ENCODE data around the gene WDR33. TPM values are rescaled to one million over a fixed set of nuclear protein-coding genes. Genes with fewer than 3 reads are reported as not detected.
"Not testable (repeated sequence)": the region's sequence is repeated elsewhere in the genome, so short reads cannot be mapped to it uniquely, and the experiment has no call there.

The WDR33 gene
- total RNA-seq, 1 donor from 2014 or later, result 31.3 TPM

- no peaks in the 10 kb centered on the region for H3K36me3 ChIP-seq (ENCODE audit: control insufficient read depth, insufficient read depth, low read length)
- no peak for FAIRE-seq
- no peak for DNase-seq (ENCODE audit: low read depth)
- H3K4me3 ChIP-seq (ENCODE audit: low read depth, low read length), result no peak overlapping the region
- no peak for TF ChIP-seq CTCF (IDR thresholded peaks at IDR 0.05; ENCODE audit: insufficient read depth, low read length, severe bottlenecking)
- no peaks in the 10 kb centered on the region for H3K27me3 ChIP-seq (ENCODE audit: control insufficient read depth, insufficient read depth, low read length)
Measured at GRCh38 chr2:127776122-127776780, 34.7 kb downstream of the WDR33 start.

- no peak overlapping the region for H3K4me3 ChIP-seq (ENCODE audit: low read depth, low read length)
- no peak for FAIRE-seq
- DNase-seq (ENCODE audit: low read depth), result peak; percentile 84
- H3K27me3 ChIP-seq (ENCODE audit: control insufficient read depth, insufficient read depth, low read length), result no peaks in the 10 kb centered on the region
- H3K36me3 ChIP-seq (ENCODE audit: control insufficient read depth, insufficient read depth, low read length), result peaks cover 2% of the 10 kb centered on the region
- no peak for TF ChIP-seq CTCF (IDR thresholded peaks at IDR 0.05; ENCODE audit: insufficient read depth, low read length, severe bottlenecking)
Measured at GRCh38 chr2:127771756-127772155, 39.2 kb downstream of the WDR33 start.

- H3K4me3 ChIP-seq (ENCODE audit: low read depth, low read length), result no peak overlapping the region
- FAIRE-seq, result no peak
- no peak for TF ChIP-seq CTCF (IDR thresholded peaks at IDR 0.05; ENCODE audit: insufficient read depth, low read length, severe bottlenecking)
- H3K27me3 ChIP-seq (ENCODE audit: control insufficient read depth, insufficient read depth, low read length), result no peaks in the 10 kb centered on the region
- H3K36me3 ChIP-seq (ENCODE audit: control insufficient read depth, insufficient read depth, low read length), result peaks cover 2% of the 10 kb centered on the region
- DNase-seq (ENCODE audit: low read depth), result peak; percentile 97
Measured at GRCh38 chr2:127770973-127771735, 39.8 kb downstream of the WDR33 start.

- H3K27me3 ChIP-seq (ENCODE audit: control insufficient read depth, insufficient read depth, low read length); H3K36me3 ChIP-seq (ENCODE audit: control insufficient read depth, insufficient read depth, low read length); FAIRE-seq: not testable (repeated sequence)
Measured at GRCh38 chr2:127770534-127770933, 40.4 kb downstream of the WDR33 start.

GRCh38 chr2:127769587-127769986 lies 41.4 kb downstream of the WDR33 start:
- H3K4me3 ChIP-seq (ENCODE audit: low read depth, low read length), result no peak overlapping the region
- FAIRE-seq (no peak), DNase-seq (ENCODE audit: low read depth) (no peak)
- H3K27me3 ChIP-seq (ENCODE audit: control insufficient read depth, insufficient read depth, low read length), result no peaks in the 10 kb centered on the region
- no peak for TF ChIP-seq CTCF (IDR thresholded peaks at IDR 0.05; ENCODE audit: insufficient read depth, low read length, severe bottlenecking)
- peaks cover 6% of the 10 kb centered on the region for H3K36me3 ChIP-seq (ENCODE audit: control insufficient read depth, insufficient read depth, low read length)

More at GRCh38 chr2:127770534-127770933, 40.4 kb downstream of the WDR33 start:
- DNase-seq (ENCODE audit: low read depth); H3K4me3 ChIP-seq (ENCODE audit: low read depth, low read length): not testable (repeated sequence)

- no peak for TF ChIP-seq CTCF (IDR thresholded peaks at IDR 0.05; ENCODE audit: insufficient read depth, low read length, severe bottlenecking)
- H3K4me3 ChIP-seq (ENCODE audit: low read depth, low read length), result no peak overlapping the region
- FAIRE-seq, result no peak
- H3K27me3 ChIP-seq (ENCODE audit: control insufficient read depth, insufficient read depth, low read length), result no peaks in the 10 kb centered on the region
- peaks cover 8% of the 10 kb centered on the region for H3K36me3 ChIP-seq (ENCODE audit: control insufficient read depth, insufficient read depth, low read length)
- peak; percentile 65 for DNase-seq (ENCODE audit: low read depth)
Measured at GRCh38 chr2:127768775-127769479, 42.0 kb downstream of the WDR33 start.
